OCI-LY7 (cell line): Measurements from ENCODE around the gene ACTL7A.

Source experiments
- EZH2phosphoT487 ChIP-seq: fragments of 200-600 bp; sonication (generic); IDR thresholded peaks from 2 replicates; pipeline ENCODE4 v1.6.1; 2018; ENCODE audit warnings: low read depth, borderline replicate concordance, mild to moderate bottlenecking, mixed run types, antibody characterized with exemption, low read length, moderate library complexity, mixed read lengths
- TF ChIP-seq, protein P1 (sequence below): fragments of 200-600 bp; sonication (generic); conservative IDR thresholded peaks from 2 replicates; pipeline ENCODE4 v1.5.1; 2014; ENCODE audit warnings: mild to moderate bottlenecking, antibody characterized with exemption, low read length, moderate library complexity, mixed read lengths

- TF ChIP-seq, protein P1, sequence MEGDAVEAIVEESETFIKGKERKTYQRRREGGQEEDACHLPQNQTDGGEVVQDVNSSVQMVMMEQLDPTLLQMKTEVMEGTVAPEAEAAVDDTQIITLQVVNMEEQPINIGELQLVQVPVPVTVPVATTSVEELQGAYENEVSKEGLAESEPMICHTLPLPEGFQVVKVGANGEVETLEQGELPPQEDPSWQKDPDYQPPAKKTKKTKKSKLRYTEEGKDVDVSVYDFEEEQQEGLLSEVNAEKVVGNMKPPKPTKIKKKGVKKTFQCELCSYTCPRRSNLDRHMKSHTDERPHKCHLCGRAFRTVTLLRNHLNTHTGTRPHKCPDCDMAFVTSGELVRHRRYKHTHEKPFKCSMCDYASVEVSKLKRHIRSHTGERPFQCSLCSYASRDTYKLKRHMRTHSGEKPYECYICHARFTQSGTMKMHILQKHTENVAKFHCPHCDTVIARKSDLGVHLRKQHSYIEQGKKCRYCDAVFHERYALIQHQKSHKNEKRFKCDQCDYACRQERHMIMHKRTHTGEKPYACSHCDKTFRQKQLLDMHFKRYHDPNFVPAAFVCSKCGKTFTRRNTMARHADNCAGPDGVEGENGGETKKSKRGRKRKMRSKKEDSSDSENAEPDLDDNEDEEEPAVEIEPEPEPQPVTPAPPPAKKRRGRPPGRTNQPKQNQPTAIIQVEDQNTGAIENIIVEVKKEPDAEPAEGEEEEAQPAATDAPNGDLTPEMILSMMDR, result no peak
- no peak for TF ChIP-seq EZH2phosphoT487
Measured at GRCh38 chr9:108861997-108862396, at the start of gene ACTL7A.
